Smooth muscle cell of the brain vasculature (primary cell): ENCODE measurements around the gene SSH2.

Experiments used
- DNase-seq: peaks from one replicate; pipeline ENCODE4 v3.0.0-alpha.2; 2012; ENCODE audit warnings: low read depth, low spot score

SSH2 gene

GRCh38 chr17:29591737-29592608 lies 338.1 kb downstream of the SSH2 start:
- no peak for DNase-seq

GRCh38 chr17:29591146-29591736 lies 338.8 kb downstream of the SSH2 start:
- no peak for DNase-seq

GRCh38 chr17:29590411-29591145 lies 339.4 kb downstream of the SSH2 start:
- no peak for DNase-seq

GRCh38 chr17:29589524-29590410 lies 340.3 kb downstream of the SSH2 start, which contains the start of gene GIT1:
Gene GIT1, minus strand, starts transcription at chr17:29589648. Its CDS starts 270 bp downstream, at chr17:29589378.
- DNase-seq, result no peak

GRCh38 chr17:29588562-29589411 lies 341.2 kb downstream of the SSH2 start:
- no peak for DNase-seq

GRCh38 chr17:29588017-29588561 lies 341.9 kb downstream of the SSH2 start:
- DNase-seq, result no peak

GRCh38 chr17:29587591-29587990 lies 342.4 kb downstream of the SSH2 start:
- no peak for DNase-seq

GRCh38 chr17:29586676-29587469 lies 343.2 kb downstream of the SSH2 start:
- no peak for DNase-seq

GRCh38 chr17:29585080-29585751 lies 344.8 kb downstream of the SSH2 start:
- DNase-seq, result no peak

- DNase-seq, result no peak
These were observed 345.5 kb downstream of the SSH2 start for GRCh38 chr17:29584452-29585079.

- no peak for DNase-seq
These were observed 346.4 kb downstream of the SSH2 start for GRCh38 chr17:29583324-29584248.

GRCh38 chr17:29582772-29583171 lies 347.3 kb downstream of the SSH2 start:
- DNase-seq, result no peak

GRCh38 chr17:29582254-29582765 lies 347.7 kb downstream of the SSH2 start:
- DNase-seq, result no peak

- DNase-seq, result no peak
These were observed 348.3 kb downstream of the SSH2 start for GRCh38 chr17:29581583-29582253.

GRCh38 chr17:29579866-29580771 lies 349.9 kb downstream of the SSH2 start:
- no peak for DNase-seq
